DMS79 treated with DMSO at 0.1 percent for 48 hours (cell line): Measurements from ENCODE around the gene KCNC2.

Experiments used
- DNase-seq: peaks from one replicate; lab custom pipeline; 2025; lab: John Stamatoyannopoulos, UW

Gene KCNC2

DNA sequence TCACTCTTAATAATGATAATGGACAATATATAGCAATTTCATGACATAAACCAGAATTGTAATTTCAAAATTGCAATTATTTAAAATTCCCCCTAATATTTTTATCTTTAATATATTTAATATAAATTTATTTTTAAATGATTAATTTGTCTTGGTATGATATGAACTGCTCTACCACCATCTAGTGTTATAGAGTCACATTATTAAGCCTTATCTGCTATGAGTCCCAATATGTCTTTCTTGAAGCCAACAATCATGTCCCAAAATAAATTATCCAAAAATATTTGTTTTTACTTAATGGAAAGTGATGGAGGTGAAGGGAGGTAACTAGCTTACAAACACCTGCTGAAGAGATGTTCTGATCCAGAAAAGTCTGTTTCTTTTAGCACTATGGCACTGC is 151.4 kb downstream of the KCNC2 start:
- no peak for DNase-seq

DNA sequence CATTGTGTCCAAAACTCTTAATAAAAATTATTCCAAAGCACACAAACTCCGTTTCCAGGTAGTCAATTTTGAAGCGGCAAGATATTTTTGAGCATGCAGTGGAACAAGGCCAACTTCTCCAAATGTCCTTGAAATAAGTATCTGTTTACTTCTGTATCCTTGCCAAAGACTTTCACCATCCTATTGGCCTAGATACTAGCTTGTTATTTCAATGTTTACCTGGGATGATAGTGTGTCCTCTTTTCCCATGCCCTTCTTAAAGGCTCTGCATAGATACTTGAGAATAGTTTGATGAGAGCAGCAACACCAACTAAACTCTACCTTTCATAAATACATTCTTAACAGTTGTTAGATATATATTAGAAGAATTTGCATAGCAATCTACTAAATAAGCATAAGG is 160.9 kb downstream of the KCNC2 start:
- no peak for DNase-seq

DNA sequence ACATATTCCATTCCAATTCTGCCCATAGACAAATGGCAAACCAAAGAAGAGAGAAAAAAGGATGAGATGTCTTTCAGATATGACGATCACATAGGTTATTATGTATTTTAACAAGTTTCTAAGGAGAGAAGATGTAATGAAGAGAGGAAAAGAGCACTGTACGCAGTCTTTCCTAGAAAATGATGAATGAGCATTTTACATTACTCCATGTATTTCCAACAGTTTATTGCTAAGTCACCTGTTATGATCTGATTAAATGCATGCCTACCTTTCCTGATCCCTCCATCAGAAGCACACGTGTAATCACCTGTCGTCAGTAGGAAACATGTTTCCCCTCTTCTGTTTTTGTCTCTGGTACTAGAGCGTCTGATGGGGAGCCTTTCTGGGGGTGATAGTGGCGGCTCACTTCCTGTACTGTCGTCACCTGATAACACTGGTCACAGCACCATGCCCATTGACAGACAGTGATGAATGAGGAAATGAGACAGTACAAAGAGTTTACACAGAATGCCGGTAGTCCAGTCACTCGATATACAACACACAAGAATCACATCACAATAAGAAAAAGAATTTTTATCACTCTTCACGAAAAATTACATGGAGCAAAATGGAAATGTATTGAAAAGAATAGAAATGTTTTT is 161.6 kb downstream of the KCNC2 start:
- DNase-seq: no peak

GRCh38 chr12:75042125-75042524 is 167.5 kb downstream of the KCNC2 start:
- DNase-seq: no peak

DNA sequence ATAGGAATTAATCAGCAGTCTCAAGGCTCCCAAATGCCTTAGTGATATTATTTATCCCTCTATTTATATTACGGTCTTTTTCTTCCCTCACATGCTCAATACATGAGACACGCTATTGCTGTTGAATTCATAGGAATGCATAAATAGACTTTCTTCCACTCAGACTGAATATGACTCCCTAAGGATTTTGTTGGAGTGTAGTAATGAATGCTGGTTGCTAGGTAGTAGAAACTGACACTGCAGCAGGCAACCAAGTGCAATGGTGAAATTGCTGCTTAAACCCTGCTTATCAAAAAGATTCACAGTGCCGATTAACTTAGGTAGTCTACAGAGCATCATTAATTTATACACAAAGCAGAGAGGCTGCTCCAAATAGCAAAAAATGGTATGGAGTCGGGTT is 168.2 kb downstream of the KCNC2 start:
- DNase-seq: no peak

DNA sequence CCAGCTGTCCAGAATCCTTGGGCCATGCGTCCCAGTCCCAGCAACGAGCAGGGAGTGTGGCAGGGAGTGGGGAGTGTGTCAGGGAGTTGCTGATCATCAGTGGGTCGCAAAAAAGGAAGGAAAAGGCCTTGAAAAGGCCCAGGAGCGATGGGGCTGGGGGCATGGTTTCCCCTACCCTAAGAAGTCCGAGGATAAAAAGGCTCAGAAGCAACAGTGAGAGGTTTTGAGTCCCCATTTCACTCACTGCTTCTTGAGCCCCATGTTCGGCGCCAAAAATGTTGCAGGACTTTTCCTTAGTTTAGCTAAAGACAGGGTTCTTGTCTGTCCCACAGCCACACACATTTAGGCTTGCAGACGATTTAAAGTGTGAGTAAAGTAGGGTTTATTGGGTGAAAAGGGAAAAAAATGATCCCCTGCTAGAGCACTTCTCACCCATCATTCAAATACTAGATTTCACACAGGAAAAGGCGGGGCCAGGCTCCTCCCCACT is 189.5 kb downstream of the KCNC2 start:
- DNase-seq: no peak

DNA sequence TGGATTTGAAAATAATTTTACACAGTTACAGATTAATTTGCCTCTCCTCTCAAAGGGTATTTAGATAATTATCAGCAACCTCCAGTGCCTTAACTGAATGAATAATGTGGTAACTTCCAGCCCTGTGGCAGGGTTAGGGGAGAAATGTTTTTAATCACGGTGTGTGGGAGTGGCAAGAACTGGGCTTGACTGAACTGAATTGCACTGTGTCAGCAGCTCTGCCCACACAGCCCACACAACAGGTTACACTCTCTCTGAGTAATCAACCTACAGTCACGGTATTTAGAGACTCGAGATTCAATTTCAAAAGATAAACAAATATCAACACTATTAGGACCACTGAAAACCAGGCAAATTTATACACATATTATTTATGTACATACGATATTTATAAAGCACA is 198.5 kb downstream of the KCNC2 start:
- no peak for DNase-seq

DNA sequence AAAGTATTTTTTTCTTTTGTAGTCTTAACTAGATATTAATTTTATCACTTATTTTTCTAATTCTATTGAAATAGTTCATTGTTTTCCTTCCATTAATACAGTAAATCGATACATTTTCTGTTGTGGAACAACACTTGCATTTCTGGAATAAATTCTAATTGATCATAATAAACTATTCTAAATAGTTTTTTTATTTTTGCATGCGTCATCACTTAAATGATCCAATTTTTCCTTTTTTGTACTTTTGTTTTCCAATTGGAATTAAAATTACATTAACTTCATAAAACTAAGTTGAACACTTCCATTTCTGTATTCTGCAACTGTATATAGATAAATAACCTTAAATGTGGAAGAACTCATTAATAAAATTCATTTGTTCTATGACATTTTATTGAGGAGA is 202.5 kb downstream of the KCNC2 start:
- no peak for DNase-seq

GRCh38 chr12:75000120-75000519 is 209.5 kb downstream of the KCNC2 start:
- DNase-seq: no peak

DNA sequence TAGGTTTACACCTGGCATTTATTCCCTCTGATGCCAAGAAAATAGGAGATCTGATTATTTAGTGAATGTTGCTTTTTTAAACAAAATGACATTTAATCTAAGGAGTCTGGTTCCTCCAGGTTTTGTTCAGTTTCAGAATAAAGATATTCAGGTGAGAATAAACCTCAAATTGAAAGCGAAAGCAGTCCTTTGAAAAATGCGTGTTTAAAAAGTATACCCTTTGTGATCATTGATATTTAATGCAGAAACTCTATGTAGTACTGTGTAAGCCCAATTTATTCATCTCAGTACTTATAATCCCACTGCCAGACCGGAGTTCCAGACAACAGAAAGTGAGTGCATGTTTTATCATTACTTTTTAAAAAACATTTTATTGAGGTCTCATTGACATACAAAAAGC is 210.2 kb downstream of the KCNC2 start:
- no peak for DNase-seq
